ENCODE measurements around the gene PPP4R3A.

- no peak for TF ChIP-seq CTCF (IDR thresholded peaks at IDR 0.05)
- TF ChIP-seq POLR2A (IDR thresholded peaks at IDR 0.05): no peak
Observed at GRCh38 chr14:91555531-91555930, 45.4 kb upstream of the PPP4R3A start.

Data from adrenal gland (tissue), 5 donors.